Measurements from ENCODE around the gene JUP.

- TF ChIP-seq POLR2A (IDR thresholded peaks at IDR 0.05) (no peak), EP300 (IDR thresholded peaks at IDR 0.05) (no peak)
- TF ChIP-seq, protein P1, sequence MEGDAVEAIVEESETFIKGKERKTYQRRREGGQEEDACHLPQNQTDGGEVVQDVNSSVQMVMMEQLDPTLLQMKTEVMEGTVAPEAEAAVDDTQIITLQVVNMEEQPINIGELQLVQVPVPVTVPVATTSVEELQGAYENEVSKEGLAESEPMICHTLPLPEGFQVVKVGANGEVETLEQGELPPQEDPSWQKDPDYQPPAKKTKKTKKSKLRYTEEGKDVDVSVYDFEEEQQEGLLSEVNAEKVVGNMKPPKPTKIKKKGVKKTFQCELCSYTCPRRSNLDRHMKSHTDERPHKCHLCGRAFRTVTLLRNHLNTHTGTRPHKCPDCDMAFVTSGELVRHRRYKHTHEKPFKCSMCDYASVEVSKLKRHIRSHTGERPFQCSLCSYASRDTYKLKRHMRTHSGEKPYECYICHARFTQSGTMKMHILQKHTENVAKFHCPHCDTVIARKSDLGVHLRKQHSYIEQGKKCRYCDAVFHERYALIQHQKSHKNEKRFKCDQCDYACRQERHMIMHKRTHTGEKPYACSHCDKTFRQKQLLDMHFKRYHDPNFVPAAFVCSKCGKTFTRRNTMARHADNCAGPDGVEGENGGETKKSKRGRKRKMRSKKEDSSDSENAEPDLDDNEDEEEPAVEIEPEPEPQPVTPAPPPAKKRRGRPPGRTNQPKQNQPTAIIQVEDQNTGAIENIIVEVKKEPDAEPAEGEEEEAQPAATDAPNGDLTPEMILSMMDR (IDR thresholded peaks at IDR 0.05) = peak in 1 of 3 donors; percentile 22
These were observed 9.3 kb downstream of the JUP start for GRCh38 chr17:41777157-41777573.
